GM12891 (cell line): ENCODE results near the gene GPC5.

Experiments
- PAX5 ChIP-seq: IDR thresholded peaks from 2 replicates; pipeline ENCODE4 v1.6.1; 2011; ENCODE audit warnings: low read length, moderate library complexity, mild to moderate bottlenecking; ENCODE audit not compliant: insufficient read depth, severe bottlenecking
- POLR2A ChIP-seq: IDR thresholded peaks from 2 replicates; pipeline ENCODE4 v1.6.1; 2011; ENCODE audit warnings: low read depth, low read length, control low read depth
- POLR2AphosphoS5 ChIP-seq: IDR thresholded peaks from 2 replicates; pipeline ENCODE4 v1.6.1; 2011; ENCODE audit warnings: low read depth, low read length, control low read depth
- POU2F2 ChIP-seq: IDR thresholded peaks from 2 replicates; pipeline ENCODE4 v1.6.1; 2011; ENCODE audit warnings: low read depth, mild to moderate bottlenecking, control low read depth, low read length, moderate library complexity
- SPI1 ChIP-seq: IDR thresholded peaks from 2 replicates; pipeline ENCODE4 v1.6.1; 2011; ENCODE audit warnings: low read depth, low read length, control low read depth
- TAF1 ChIP-seq: IDR thresholded peaks from 2 replicates; pipeline ENCODE4 v1.6.1; 2011; ENCODE audit warnings: low read depth, low read length, control low read depth

DNA sequence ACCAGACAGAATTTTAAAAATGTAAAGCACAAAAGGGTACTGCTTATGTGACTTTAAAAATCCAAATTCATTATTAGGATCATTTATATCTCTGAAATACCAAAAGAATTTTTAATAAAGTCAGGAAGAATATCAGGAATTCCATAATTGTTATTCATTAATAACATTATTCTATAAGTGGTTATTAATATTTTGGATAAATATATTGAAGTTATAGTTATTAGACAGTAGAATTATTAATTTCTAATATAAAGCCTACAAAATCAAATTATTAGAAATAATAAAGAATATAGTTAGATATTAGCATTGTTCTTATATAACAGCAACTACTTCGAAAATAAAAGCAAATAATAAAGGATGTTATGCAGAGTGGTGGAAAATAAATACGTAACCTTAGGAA, 105.8 kb downstream of the GPC5 start:
- no peak for TF ChIP-seq POLR2A
- TF ChIP-seq TAF1, result no peak
- no peak for TF ChIP-seq POLR2AphosphoS5
- no peak for TF ChIP-seq PAX5
- no peak for TF ChIP-seq SPI1
- TF ChIP-seq POU2F2, result no peak
